Activated CD4-positive, alpha-beta T cell treated with anti-CD3 and anti-CD28 coated beads, Interleukin-2, Interleukin-6, amounts not matched to agents 100 ng/mL and 50 ng/mL, durations not matched to agents 16 hours and 8 hours (primary cell): Measurements from ENCODE around the gene NKX1-1.
"Not testable (repeated sequence)": the region's sequence is repeated elsewhere in the genome, so short reads cannot be mapped to it uniquely, and the experiment has no call there.

Experiments used
- DNase-seq: peaks from one replicate; pipeline ENCODE4 v3.0.0-alpha.2; 2020

NKX1-1 gene

GRCh38 chr4:1383728-1384591 lies 22.3 kb downstream of the NKX1-1 start:
- no peak for DNase-seq

- DNase-seq = no peak
Observed at GRCh38 chr4:1382776-1383727, 23.2 kb downstream of the NKX1-1 start.

GRCh38 chr4:1381944-1382541 lies 24.2 kb downstream of the NKX1-1 start:
- DNase-seq = no peak

- no peak for DNase-seq
Observed at GRCh38 chr4:1381181-1381621, 25.0 kb downstream of the NKX1-1 start.

GRCh38 chr4:1380368-1381151 lies 25.7 kb downstream of the NKX1-1 start:
- no peak for DNase-seq

- no peak for DNase-seq
Observed at GRCh38 chr4:1379801-1380331, 26.4 kb downstream of the NKX1-1 start.

- DNase-seq = no peak
Observed at GRCh38 chr4:1379351-1379781, 26.9 kb downstream of the NKX1-1 start.

- no peak for DNase-seq
Observed at GRCh38 chr4:1378559-1379231, 27.5 kb downstream of the NKX1-1 start.

- no peak for DNase-seq
Observed at GRCh38 chr4:1377606-1378261, 28.5 kb downstream of the NKX1-1 start.

- no peak for DNase-seq
Observed at GRCh38 chr4:1376841-1377605, 29.2 kb downstream of the NKX1-1 start.

- no peak for DNase-seq
Observed at GRCh38 chr4:1376391-1376840, 29.8 kb downstream of the NKX1-1 start.

- no peak for DNase-seq
Observed at GRCh38 chr4:1375761-1376322, 30.4 kb downstream of the NKX1-1 start.

- DNase-seq = no peak
Observed at GRCh38 chr4:1375051-1375721, 31.1 kb downstream of the NKX1-1 start.

- DNase-seq = no peak
Observed at GRCh38 chr4:1374706-1375045, 31.6 kb downstream of the NKX1-1 start.

- no peak for DNase-seq
Observed at GRCh38 chr4:1373892-1374705, 32.1 kb downstream of the NKX1-1 start.

GRCh38 chr4:1372576-1372975 lies 33.7 kb downstream of the NKX1-1 start:
- not testable (repeated sequence) for DNase-seq

- DNase-seq = no peak
Observed at GRCh38 chr4:1371176-1372165, 34.8 kb downstream of the NKX1-1 start.
